Suprapubic skin (tissue), 4 donors: ENCODE measurements around the gene FHIP2A. TPM values are rescaled to one million over a fixed set of nuclear protein-coding genes. Genes with fewer than 3 reads are reported as not detected.
A peak's percentile ranks its signal among the peaks of the same experiment; 100 is the strongest.

Experiments
- DNase-seq, 2 donors: peaks; one replicate each; pipeline ENCODE4 v3.0.0-alpha.2; 2019; ENCODE audit warnings: low spot score in 2 of 2
- H3K27ac ChIP-seq: fragments of 200-600 bp; sonication (generic); one replicate; pipeline ENCODE4 v1.5.1; 2019
- H3K27me3 ChIP-seq: fragments of 200-600 bp; sonication (generic); one replicate; pipeline ENCODE4 v1.5.1; 2019
- H3K36me3 ChIP-seq: fragments of 200-600 bp; sonication (generic); one replicate; pipeline ENCODE4 v1.5.1; 2019
- H3K4me1 ChIP-seq: fragments of 200-600 bp; sonication (generic); one replicate; pipeline ENCODE4 v1.5.1; 2019
- H3K4me3 ChIP-seq: fragments of 200-600 bp; sonication (generic); one replicate; pipeline ENCODE4 v1.5.1; 2019; ENCODE audit warnings: mild to moderate bottlenecking
- H3K9me3 ChIP-seq: fragments of 200-600 bp; sonication (generic); one replicate; pipeline ENCODE4 v1.5.1; 2019
- EP300 ChIP-seq: sonication (generic); formaldehyde crosslinking; IDR thresholded peaks from one replicate; pipeline ENCODE4 v1.6.1; 2017; ENCODE audit warnings: antibody characterized with exemption
- POLR2A ChIP-seq, 2 donors: fragments of 450-650 bp; IDR thresholded peaks; one replicate each; pipeline ENCODE4 v1.6.1; 2017; ENCODE audit warnings: antibody characterized with exemption in 2 of 2, mild to moderate bottlenecking in 2 of 2, moderate library complexity in 2 of 2
- POLR2AphosphoS5 ChIP-seq, 3 donors: sonication (generic); formaldehyde crosslinking; IDR thresholded peaks; one replicate each; pipeline ENCODE4 v1.6.1; 2017; ENCODE audit warnings: antibody characterized with exemption in 3 of 3
- WGBS: methylation state at CpG from one replicate; pipeline ENCODE4 v1.1.5; 2018; 5-methylcytosine and 5-hydroxymethylcytosine counted together
- total RNA-seq, 4 donors: library from RNA; depleted of rRNA; stranded (reverse); fragments of >200 nt; gene quantifications; one replicate each; pipeline ENCODE4 v1.1.0, GENCODE V29; 2016
- TF ChIP-seq, protein P1 (sequence below), 2 donors: fragments of 200-600 bp in 1 of 2; fragments of 450-650 bp in 1 of 2; sonication (generic) in 1 of 2; IDR thresholded peaks; one replicate each; pipeline ENCODE4 v1.5.1; 2016 to 2019; ENCODE audit warnings: antibody characterized with exemption in 2 of 2, mild to moderate bottlenecking in 1 of 2, moderate library complexity in 1 of 2

Gene FHIP2A
- total RNA-seq, 4 donors from 2014 or later, result 12.6 to 62.0 (median 17.4) TPM

- Histone ChIP-seq H3K9me3 (no peaks in the 10 kb centered on the region), H3K27ac (no peak overlapping the region), H3K27me3 (no peaks in the 10 kb centered on the region), H3K4me3 (no peak overlapping the region), H3K4me1 (peaks cover 49% of the 10 kb centered on the region), H3K36me3 (no peaks in the 10 kb centered on the region)
- TF ChIP-seq EP300 (no peak), POLR2A (IDR thresholded peaks at IDR 0.05) (no peak), POLR2AphosphoS5 (IDR thresholded peaks at IDR 0.05) (no peak)
- TF ChIP-seq, protein P1, sequence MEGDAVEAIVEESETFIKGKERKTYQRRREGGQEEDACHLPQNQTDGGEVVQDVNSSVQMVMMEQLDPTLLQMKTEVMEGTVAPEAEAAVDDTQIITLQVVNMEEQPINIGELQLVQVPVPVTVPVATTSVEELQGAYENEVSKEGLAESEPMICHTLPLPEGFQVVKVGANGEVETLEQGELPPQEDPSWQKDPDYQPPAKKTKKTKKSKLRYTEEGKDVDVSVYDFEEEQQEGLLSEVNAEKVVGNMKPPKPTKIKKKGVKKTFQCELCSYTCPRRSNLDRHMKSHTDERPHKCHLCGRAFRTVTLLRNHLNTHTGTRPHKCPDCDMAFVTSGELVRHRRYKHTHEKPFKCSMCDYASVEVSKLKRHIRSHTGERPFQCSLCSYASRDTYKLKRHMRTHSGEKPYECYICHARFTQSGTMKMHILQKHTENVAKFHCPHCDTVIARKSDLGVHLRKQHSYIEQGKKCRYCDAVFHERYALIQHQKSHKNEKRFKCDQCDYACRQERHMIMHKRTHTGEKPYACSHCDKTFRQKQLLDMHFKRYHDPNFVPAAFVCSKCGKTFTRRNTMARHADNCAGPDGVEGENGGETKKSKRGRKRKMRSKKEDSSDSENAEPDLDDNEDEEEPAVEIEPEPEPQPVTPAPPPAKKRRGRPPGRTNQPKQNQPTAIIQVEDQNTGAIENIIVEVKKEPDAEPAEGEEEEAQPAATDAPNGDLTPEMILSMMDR (IDR thresholded peaks at IDR 0.05), result no peak
- no peak for DNase-seq
- 41% methylated on average over 1 of the region's 1 CpG for WGBS
Observed at GRCh38 chr10:114824391-114824790, 2.8 kb downstream of the FHIP2A start.

DNA sequence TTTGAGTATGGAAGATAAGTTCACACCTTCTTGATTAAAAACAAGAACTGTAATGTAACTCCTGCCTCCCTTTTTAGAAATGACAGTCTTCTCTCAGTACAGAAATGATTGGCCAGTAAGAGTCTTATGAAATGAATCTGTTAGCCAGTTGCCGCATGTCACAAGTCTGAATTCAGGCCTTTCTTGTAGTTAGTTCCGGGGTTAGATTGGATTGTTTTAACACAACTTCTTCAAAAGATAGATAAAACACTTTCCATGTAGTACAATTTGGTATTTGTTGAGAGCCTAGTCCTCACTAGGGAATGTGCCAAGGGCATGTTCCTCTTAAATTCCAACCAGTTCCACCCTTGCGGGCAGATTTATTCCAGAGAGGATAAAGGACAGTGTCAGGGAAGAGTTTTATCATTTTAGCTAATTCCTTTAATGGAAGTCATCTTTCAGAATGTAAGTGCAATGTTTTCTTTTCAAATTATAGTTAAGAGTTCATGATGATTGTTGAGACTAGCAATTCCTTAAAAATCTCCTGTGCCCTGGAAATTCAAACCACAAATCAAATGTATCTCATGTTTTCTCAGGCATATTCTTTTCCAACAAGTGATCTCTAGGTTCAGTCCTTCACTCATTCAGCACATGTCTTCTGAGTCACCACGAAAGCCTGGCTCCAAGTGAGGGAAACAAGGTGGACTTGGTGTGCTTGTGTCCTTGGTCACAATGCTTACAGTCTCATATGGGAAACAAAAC, 4.1 kb downstream of the FHIP2A start:
- H3K4me1 ChIP-seq, result peaks cover 47% of the 10 kb centered on the region

DNA sequence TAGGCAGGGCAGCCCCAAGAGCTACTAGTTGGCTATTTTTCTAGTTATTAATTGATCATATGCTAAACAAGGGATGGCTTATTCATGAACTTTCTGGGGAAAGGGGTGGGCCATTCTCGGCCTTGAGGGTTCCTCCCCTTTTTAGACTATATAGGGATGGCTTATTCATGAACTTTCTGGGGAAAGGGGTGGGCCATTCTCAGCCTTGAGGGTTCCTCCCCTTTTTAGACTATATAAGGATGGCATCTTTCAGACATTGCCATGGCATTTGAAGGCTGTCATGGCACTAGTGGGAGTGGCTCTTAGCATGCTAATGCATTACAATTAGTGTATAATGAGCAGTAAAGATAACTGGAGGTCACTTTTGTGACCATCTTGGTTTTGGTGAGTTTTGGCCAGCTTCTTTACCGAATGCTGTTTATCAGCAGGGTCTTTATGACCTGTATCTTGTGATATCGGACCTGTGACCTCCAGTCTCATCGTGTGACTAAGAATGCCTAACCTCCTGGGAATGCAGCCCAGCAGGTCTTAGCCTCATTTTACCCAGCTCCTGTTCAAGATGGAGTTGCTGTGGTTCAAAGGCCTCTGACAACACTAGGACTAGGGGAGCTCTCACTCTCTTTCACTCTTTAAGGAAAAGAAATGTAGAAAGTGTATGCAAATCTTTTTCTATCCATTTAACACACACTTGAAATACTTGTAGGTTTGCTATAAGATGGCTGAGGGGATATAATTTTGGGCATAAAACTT, 7.8 kb downstream of the FHIP2A start:
- no peak for DNase-seq
- Histone ChIP-seq H3K27ac (no peak overlapping the region), H3K9me3 (no peaks in the 10 kb centered on the region), H3K36me3 (peaks cover 24% of the 10 kb centered on the region), H3K4me1 (peaks cover 23% of the 10 kb centered on the region), H3K27me3 (no peaks in the 10 kb centered on the region), H3K4me3 (no peak overlapping the region)
- TF ChIP-seq EP300 (no peak), POLR2A (IDR thresholded peaks at IDR 0.05) (no peak), POLR2AphosphoS5 (IDR thresholded peaks at IDR 0.05) (no peak)
- TF ChIP-seq, protein P1 (IDR thresholded peaks at IDR 0.05), result no peak
- WGBS, result 93% methylated on average over 4 of the region's 4 CpGs

More for the DNA sequence above, 4.1 kb downstream of the FHIP2A start:
- no peaks in the 10 kb centered on the region for H3K36me3 ChIP-seq
- DNase-seq, result no peak
- TF ChIP-seq POLR2A (IDR thresholded peaks at IDR 0.05) (no peak), EP300 (no peak)
- H3K4me3 ChIP-seq, result no peak overlapping the region
- no peaks in the 10 kb centered on the region for H3K27me3 ChIP-seq
- peak overlapping the region; percentile 58 for H3K27ac ChIP-seq
- WGBS, result 40% methylated on average over 4 of the region's 4 CpGs
- H3K9me3 ChIP-seq, result no peaks in the 10 kb centered on the region

DNA sequence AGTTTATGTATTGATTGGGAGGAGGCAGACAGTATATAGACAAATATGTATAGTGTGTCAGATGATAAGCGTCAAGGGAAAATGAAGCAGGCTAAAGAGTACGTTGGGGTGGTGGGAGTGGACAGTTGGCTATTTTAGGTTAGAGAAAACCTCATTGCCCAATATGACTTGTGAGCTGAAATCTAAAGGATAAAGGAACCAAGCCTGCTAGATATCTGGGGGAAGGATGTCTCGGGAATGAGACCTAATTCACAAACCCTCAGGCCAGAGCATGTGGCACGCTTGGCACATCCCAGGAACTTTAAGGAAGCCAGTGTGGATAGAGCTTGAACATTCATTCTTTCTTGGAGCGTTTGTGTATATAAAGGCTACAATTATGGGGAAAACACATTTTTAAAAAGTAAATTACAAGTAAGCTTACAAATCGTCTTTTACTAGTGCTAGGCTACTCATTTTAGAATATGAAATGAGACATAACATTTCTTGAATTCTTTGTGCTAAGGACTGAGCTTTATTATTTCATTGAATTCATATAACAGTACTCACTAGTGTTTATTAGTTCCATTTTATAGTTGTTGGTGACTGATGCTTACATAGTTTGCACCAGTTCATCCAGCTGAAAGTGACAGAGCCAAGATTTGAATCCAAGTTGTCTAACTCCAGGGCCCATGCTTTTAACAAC, 9.7 kb downstream of the FHIP2A start:
- Histone ChIP-seq H3K27ac (no peak overlapping the region), H3K36me3 (peaks cover 41% of the 10 kb centered on the region), H3K4me3 (no peak overlapping the region), H3K4me1 (peaks cover 3% of the 10 kb centered on the region), H3K27me3 (no peaks in the 10 kb centered on the region), H3K9me3 (no peaks in the 10 kb centered on the region)
- TF ChIP-seq POLR2AphosphoS5 (IDR thresholded peaks at IDR 0.05) (no peak), EP300 (no peak), POLR2A (IDR thresholded peaks at IDR 0.05) (no peak)
- TF ChIP-seq, protein P1 (IDR thresholded peaks at IDR 0.05), result no peak
- WGBS, result 83% methylated on average over 6 of the region's 6 CpGs
- DNase-seq, result no peak

GRCh38 chr10:114837690-114838089, 16.1 kb downstream of the FHIP2A start:
- no peak overlapping the region for H3K27ac ChIP-seq
- no peak for DNase-seq
- no peaks in the 10 kb centered on the region for H3K27me3 ChIP-seq
- peaks cover 2% of the 10 kb centered on the region for H3K4me1 ChIP-seq
- no peak for TF ChIP-seq EP300
- no peak for TF ChIP-seq POLR2AphosphoS5 (IDR thresholded peaks at IDR 0.05)
- TF ChIP-seq, protein P1 (IDR thresholded peaks at IDR 0.05), result no peak
- no peak for TF ChIP-seq POLR2A (IDR thresholded peaks at IDR 0.05)
- 98% methylated on average over 3 of the region's 3 CpGs for WGBS
- no peaks in the 10 kb centered on the region for H3K9me3 ChIP-seq
- H3K4me3 ChIP-seq, result no peak overlapping the region
- peaks cover 89% of the 10 kb centered on the region for H3K36me3 ChIP-seq
